ENCODE results near the gene PLA2G5. TPM values are rescaled to one million over a fixed set of nuclear protein-coding genes. Genes with fewer than 3 reads are reported as not detected.
"Not testable (repeated sequence)": the region's sequence is repeated elsewhere in the genome, so short reads cannot be mapped to it uniquely, and the experiment has no call there.

PLA2G5 gene
- total RNA-seq, 1 donor from 2014 or later: not detected

DNA sequence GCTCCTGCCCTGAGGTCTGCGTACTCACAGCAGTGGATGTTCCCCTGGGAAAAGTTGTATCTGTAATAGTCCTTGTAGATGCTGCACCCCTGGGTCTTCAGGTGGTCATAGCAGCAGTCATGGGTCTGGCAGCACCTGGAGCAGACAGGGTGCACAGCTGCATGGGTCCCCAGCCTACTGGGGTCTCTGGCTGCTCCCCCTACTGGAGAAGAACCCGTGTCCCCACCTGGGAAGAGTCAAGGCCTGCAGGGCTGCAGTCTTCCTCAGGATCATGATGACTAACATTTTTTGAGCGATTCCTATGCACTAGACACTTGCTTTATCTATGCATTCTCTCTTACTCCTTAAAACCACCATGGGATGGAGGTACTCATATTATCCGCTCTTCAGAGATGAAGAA lies 45.5 kb downstream of the PLA2G5 start:
- DNase-seq (ENCODE audit: low read depth): no peak

DNA sequence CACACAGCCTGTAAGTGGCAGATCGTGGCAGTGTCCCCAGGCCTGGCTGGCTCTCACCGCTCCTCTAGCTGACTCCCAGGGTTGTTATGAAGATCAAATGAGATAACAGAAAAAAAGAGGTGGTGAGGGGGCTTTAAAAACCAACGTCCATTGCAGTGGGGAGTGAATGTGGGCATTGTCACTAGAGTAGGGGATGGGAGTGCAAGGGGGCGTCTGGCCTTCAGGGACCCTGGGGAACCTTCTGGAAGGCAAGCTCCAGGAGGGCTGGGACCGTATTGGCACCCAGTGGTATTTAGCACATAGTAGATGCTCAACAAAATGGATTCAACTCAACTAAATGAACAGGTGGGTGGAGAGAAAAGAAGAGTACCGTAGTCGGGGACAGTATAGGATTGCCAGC lies 45.9 kb downstream of the PLA2G5 start:
- DNase-seq (ENCODE audit: low read depth): no peak

DNA sequence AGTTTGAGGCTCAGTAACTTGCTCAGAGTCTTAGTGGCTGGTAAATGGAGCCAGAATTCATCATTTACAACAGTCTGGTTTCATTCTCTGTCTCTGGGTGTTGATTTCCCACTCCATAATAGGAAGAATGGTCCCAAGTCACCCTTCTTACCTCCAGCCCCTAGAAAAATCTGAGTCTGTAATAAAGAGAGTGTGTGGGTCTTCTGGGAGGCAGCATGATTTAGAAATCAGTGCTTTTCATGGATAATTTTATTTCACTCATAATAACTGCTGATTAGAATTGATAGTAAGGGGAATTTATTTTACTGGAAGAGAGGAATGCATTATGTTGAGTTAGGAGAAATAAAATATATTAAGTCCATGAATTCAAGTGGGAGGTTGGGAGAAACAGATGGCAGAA lies 47.2 kb downstream of the PLA2G5 start:
- no peak for DNase-seq (ENCODE audit: low read depth)

DNA sequence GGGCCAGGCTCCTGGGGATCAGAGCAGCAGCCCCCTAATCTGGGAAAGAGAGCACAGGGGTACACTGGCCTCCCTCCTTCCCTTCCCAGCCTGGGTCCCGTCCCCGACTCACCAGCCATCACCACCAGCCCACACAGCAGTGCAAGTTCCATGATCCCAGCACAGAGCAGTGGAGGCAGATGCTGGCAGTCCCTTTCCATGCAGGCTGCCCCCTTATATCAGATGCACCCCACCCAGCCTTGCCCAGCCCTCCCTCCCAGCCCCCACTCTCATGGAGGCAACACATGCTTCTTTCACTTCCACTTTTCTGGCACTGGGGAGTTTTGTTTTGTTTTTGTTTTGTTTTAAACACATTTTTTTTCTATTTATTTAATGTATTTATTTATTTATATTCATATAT lies 49.4 kb downstream of the PLA2G5 start, which contains the start of gene PLA2G2D:
Gene PLA2G2D, minus strand, starts transcription at position 190 of the 400 bp plus-strand sequence. Its CDS starts 38 bp downstream, at position 152.
- DNase-seq (ENCODE audit: low read depth): no peak

DNA sequence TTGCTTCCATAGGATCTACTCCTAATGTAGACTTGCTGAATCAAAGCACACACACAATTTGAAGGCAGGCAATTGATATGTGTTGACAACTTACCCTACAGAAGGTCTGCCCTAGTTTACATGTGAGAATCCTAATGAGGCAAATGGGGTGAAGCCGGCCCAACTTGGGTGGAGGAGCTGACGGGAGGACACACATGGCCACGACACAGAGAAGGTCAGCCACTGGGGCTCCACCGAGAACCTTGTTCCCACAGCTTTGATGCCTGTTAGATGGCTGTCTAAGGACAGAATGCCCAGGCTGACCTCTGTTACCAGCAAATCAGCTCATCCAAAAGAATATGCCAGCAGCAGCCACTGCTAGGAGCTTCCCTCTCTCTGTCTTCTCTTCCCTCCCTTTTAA lies 50.8 kb downstream of the PLA2G5 start:
- no peak for DNase-seq (ENCODE audit: low read depth)

DNA sequence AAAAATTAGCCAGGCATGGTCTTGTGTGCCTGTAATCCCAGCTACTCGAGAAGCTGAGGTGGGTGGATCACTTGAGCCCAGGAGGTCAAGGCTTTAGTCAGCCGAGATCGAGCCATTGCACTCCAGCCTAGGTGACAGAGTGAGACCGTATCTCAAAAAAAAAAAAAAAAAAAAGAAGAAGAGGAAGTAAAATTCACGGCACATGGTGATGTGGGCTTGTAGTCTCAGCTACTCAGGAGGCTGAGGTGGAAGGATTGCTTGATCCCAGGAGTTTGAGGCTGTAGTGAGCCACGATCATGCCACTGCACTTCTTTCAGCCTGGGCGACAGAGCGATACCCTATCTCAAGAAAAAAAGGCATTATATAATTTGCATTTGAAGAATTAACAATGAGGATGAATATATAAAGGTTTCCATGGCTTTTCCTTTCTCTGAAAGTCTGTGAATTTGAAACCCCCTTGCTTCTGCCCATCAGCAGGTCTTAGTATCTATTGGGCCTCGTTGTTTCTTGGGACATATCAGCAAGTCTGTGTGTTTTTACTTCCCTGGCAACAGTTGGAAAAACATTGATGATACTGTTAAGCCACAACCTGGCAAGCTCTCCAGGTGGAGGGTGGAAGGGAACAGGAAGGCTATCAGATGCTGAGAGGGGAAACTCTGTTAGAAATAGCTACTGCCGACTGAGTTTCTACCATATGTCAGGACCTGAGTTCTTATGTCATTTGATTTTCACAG lies 53.9 kb downstream of the PLA2G5 start:
- DNase-seq (ENCODE audit: low read depth): no peak

DNA sequence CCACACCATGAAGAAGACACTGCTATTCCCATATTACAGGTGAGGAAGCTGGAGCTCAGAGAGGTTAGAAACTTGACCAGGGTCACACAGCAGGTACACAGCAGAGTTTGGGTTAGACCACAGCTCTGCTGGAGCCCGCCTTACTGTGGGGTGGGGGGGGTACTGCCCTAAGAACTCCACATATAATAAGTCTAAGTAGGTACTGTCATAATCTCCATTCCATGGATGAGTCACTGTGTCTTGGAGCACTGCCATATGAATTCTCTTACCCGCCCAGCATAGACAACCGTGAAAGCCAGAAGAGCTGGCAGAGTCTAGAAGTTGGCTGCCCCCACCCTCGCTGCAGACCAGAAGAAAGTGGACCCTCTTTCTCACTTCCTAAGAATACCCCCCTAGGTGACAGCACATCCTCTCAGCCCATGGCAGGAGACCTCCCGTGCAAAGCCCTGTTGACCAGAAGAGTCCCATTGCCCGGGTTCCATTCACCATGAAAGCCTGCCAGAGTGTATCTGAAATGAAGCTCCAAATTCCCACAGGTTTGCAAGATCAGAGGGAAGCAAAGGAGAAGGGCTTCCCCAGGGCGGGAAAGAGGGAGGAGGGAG lies 54.6 kb downstream of the PLA2G5 start:
- peak; percentile 70 for DNase-seq (ENCODE audit: low read depth)

DNA sequence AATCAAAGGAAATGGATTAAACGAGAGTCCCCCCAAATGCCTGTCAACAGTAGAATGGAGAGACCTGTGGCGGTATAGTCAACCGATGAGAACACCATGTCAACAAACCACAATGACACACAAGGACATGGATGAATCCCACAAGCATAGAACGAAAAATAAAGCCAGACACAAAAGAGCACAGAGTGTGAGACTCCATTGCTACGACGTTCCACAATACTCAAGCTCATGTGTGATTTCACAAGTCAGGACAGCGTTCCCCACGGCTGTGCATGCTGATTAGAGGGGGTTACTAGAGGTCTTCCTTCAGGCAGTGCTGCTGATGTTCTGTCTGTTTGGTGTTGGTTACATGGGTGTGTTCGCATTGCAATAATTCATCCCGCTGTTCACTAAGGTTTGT lies 55.1 kb downstream of the PLA2G5 start:
- no peak for DNase-seq (ENCODE audit: low read depth)

DNA sequence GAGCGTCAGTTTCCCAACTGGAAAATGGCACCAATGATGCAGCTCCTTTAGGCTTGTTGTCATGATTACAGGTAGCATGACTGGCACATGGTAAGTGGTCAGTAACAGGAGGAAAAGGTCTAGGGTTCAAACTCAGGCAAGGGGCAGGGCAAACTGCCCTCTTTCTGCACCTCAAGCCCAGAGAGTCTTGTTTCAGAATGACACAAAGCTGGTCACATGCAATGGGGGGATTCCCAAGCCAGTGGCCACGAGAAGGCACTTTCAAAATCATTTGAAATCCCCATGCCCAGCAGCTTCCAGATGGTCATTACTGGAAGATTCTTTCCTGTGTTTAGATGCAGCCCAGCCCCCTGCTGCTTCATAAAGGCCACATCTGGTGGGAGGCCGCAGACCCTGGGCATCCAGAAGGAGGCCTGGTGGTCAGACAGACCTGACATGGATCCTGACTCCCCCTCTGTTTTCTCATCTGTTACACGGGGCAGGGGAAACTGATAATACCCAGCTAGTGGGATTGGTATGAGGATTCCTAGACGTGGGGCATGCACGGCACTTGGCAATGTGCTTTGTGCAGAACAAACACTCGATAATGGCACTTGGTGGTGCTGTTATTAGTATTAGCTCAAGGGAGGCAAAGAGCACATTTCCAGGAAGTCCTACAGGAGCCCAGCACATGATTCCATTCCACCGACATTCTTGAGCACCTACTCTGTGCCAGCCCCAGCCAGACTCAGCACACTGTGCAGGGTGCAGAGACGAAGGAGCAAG lies 56.2 kb downstream of the PLA2G5 start:
- no peak for DNase-seq (ENCODE audit: low read depth)

DNA sequence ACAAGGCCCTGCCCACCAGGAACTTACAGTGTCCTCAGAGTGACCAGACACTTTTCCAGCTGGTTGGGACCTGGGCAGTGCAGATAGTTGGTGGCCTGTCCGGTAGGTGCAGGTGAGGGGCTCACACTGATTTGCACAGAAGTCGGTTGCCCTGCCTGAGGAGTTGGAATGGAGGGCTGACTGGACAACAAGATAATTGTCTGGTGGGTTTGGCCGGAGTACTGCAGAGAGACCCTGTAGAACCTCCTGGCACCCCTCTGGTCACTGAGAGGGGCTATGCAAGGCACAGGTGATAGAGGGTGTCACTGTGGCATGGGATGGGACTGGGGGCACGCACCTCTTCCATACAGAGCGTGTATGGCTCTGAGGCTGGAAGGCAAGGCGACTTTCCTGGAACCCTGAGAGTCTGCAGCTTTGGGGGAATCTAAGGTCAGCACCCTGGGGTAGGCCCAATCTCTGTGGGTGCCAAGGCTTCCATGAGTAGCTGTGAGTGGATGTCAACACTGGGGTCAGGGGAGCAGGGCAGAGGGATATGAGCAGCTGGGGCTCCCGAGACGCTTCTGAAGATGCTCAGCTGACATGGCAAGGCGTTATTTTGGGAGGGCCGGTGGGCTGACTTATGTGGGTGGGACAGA lies 56.9 kb downstream of the PLA2G5 start:
- no peak for DNase-seq (ENCODE audit: low read depth)

DNA sequence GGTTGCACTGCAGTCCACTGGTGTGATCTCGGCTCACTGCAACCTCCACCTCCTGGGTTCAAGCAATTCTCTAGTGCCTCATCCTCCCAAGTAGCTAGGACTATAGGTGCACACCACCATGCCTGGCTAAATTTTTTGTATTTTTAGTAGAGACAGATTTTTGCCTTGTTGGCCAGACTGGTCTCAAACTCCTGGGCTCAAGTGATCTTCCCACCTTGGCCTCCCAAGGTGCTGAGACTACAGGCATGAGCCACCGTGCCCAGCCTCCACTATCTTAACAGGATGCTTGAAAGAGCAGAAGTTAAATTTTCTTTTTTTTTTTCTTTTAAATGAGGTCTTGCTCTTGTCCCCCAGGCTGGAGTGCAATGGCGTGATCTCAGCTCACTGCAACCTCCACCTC lies 60.5 kb downstream of the PLA2G5 start:
- not testable (repeated sequence) for DNase-seq (ENCODE audit: low read depth)

DNA sequence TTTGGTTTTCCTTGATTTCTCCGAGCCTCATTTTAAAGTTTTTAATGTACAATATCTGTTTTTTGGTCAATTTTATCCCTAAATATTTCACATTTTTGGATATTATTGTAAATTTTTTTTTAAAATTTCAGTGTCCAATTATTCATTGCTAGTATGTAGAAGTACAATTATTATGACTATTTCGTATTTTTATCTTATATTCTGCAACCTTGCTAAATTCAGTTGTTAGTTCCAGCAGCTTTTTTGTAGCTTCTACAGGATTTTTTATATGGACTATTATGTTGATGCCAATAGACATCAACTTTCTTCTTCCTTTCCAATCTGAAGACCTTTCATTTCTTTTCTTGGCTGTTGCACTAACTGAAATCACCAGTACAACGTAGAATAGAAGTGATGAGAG lies 65.0 kb downstream of the PLA2G5 start:
- DNase-seq (ENCODE audit: low read depth): no peak

DNA sequence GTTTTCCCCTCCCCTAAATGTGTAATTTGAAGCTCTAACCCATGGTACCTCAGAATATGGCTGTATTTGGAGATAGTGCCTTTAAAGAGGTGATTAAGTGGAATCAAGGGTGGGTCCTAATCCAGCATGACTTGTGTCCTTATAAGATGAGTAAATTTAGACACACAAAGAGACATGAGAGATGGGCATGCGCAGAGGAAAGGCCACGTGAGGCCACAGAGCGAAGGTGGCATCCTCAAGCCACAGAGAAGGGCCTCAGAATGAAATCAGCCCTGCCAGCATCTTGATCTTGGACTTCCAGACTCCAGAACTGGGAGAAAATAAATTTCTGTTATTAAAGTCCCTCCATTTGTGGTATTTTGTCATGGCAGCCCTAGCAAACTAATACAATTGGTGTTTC lies 66.3 kb downstream of the PLA2G5 start:
- no peak for DNase-seq (ENCODE audit: low read depth)

DNA sequence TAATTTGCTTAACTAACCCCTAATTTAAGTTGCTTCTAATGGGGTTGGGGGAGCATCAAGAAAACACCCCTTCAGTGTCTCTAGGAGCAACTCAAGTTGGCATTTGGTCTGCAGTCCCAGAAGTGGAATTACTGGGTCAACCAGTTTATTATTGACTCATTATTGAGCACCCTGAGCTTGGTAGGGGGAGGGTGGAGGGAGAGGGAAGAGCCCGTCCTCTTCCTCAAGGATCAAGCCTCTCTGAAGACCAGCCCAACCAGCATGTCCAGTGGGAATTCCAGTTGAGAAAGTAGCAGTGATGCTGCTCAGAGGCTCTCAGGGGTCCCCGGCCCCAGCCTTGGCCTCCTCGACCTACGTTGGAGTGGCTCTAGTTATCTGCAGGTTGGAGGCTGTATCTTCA lies 67.1 kb downstream of the PLA2G5 start:
- DNase-seq (ENCODE audit: low read depth): no peak

DNA sequence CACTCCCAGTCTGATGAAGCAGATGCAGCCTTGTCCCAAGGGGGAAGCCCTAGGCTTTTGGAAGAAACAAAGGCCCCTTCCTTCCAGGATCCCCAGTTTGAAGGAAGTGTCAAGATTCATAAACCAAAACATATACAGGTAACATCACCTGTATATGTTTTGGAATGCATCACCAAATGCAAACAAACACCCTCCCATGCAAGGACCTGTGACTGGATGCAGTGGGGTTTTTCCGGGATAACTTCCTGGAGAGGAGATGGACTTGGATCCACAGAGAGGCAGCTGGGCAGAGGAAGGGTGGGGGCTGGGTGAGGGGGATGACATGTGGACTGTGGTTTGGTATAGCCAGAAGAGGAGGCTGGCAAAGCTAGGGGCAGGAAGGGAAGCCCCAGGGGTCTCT lies 67.6 kb downstream of the PLA2G5 start:
- DNase-seq (ENCODE audit: low read depth): no peak

DNA sequence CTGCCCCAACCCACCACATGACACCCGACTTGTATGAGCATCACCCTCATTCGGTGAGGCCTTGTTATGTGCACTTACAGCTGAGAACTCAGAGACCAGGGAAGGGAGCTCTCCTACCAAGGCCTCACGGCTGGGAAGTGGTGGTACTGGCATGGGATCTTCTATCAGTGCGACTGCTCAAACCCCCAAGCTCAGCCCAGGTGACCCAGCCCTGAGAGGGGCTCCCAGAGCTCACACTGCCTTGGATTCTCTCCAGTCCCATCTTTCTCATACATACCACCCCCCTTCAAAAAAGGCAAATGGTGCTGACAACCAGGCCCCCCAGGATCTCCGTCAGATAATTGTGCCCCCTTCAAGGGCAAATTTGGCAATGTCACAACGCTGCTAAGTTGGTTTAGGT lies 68.4 kb downstream of the PLA2G5 start:
- DNase-seq (ENCODE audit: low read depth): no peak

DNA sequence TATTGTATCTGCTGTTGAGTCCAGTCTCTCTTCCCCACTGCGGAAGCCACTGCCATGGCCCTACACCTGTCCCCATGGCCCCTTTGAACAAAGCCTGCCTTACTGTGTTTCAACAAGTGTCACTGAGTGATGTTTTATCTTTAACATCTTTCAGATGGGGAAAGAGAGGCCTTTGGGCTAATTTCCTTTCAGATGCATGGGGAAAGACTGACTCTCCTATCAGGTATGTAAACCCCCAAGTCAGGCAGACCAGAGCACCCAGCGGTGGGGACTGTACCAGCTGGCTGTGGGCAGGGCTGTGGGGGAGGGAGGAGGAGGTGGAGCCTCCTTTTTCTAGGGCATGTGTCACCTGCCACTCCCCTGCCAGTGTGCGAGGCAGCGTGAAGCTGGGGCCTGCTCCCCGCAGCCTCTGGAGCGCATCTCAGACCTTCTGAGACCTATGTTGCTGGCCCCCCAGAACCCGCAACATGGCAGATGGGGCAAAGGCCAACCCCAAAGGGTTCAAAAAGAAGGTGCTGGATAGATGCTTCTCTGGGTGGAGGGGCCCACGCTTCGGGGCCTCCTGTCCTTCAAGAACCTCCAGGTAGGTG lies 69.1 kb downstream of the PLA2G5 start, which contains the start of gene PLA2G2F:
Gene PLA2G2F, plus strand, starts transcription at position 363 of the 590 bp plus-strand sequence. Its CDS starts 105 bp downstream, at position 468.
- DNase-seq (ENCODE audit: low read depth): no peak

DNA sequence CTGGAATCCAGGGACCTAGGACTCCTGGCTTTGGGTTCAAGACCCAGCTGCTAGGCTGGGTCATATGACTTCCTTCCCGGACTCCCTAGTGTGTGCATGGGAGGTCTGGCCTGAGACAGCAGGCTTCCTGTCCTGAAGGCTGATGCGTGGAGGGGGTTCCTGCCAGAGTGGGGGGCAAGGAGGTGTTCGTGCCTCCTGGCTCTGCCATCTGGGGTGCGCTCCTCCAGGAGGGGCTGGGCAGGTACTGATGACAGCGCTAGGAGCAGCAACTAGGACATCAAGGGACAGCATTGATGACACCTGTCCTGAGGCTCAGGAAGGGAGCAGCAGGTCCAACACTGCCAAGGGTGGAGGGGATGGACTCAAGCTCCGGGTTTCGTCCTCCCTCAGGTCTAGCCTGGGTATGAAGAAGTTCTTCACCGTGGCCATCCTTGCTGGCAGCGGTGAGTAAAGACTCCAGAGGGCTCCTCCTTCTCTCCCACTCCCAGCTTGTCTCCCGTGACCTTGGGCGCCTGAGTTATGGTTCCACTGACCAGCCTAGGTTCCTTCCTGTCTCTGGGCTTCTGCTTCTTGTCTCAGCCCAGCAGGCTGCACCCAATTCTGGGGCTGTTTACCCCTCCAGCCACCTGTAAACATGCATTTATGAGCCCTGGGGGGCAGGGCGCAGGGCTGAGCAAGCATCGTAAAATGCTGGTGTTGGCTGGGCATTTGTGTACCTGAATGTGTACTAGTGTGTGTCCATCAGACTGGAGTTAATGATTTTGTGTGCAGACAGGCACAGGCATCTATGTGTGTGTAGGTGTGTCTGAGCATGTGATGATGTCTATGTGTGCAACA lies 70.0 kb downstream of the PLA2G5 start:
- no peak for DNase-seq (ENCODE audit: low read depth)

DNA sequence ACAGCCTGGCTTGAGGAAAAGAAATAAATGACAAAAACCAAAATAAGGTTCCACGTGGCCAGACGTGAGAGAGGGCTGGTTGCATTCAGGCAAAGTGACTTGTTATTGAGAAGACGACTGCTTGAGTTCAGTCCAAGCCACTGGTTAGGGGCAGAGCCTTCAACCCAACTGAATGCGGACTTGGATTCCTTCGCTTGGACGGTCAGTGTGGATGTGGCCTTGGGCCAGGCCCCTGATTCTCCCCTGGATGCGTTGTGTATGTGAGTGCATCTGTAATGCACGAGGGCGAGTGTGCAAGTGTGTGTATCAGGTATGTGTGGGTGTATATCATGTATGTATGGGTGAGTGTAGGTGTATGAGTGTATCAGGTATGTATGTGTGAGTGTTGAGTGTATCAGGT lies 71.0 kb downstream of the PLA2G5 start:
- DNase-seq (ENCODE audit: low read depth): no peak

DNA sequence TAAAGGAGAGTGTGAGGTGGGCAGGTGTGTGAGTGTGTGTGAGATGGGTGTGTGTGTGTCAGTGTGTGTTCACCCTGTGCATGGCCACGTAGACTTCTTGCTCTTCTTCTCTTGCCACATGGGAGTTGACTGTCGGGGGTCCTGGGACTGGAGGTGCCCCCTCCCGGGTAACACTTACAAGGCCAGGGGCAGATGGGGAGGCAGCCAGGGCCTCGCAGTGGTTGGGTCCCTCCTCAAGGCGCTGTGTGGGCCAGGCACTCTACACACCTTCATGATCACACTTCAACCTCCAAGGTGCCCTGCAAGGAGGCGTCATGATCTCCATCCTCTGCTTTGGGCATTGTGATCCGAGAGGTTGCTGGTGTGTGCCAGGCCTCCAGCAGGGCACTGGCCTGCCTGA lies 71.5 kb downstream of the PLA2G5 start:
- DNase-seq (ENCODE audit: low read depth): no peak
